H1 (cell line): ENCODE data around the gene SCAF1. TPM values are rescaled to one million over a fixed set of nuclear protein-coding genes. Genes with fewer than 3 reads are reported as not detected.
A peak's percentile ranks its signal among the peaks of the same experiment; 100 is the strongest.

Source experiments
- CTCF ChIA-PET: fragments of 300-600 bp; sonication (Branson Sonifier 250); formaldehyde crosslinking; loops from one replicate; lab custom pipeline; 2021; ENCODE audit not compliant: partially characterized antibody; lab: Charles Lee
- POLR2A ChIA-PET: fragments of 300-600 bp; sonication (Branson Sonifier 250); formaldehyde crosslinking; loops from one replicate; lab custom pipeline; 2021; ENCODE audit warnings: inconsistent platforms; ENCODE audit not compliant: partially characterized antibody; lab: Charles Lee
- DNase-seq, 2 experiments: peaks; one replicate each; pipeline versions ENCODE4 v3.0.0 to v3.0.0-alpha.2; 2010 to 2022; ENCODE audit warnings: low spot score in 2 of 2, low read depth in 1 of 2, mixed read lengths in 1 of 2
- FAIRE-seq: peaks from 2 replicates; lab custom pipeline; 2011; peaks lifted over from hg19 to GRCh38; lab: Jason Lieb, UNC
- H2AFZ ChIP-seq: 2 replicates; pipeline ENCODE4 v1.8.1; 2012; ENCODE audit warnings: low read length, inconsistent platforms
- H2AK5ac ChIP-seq: 2 replicates; pipeline ENCODE4 v1.6.1; 2013; ENCODE audit warnings: low read depth, low read length
- H2BK120ac ChIP-seq: replicated peaks from 2 replicates; pipeline ENCODE3; 2013; ENCODE audit warnings: low read depth, low read length, inconsistent platforms
- H2BK12ac ChIP-seq: 2 replicates; pipeline ENCODE4 v1.6.1; 2013; ENCODE audit warnings: low read depth, low read length
- H2BK15ac ChIP-seq: 2 replicates; pipeline ENCODE4 v1.6.1; 2013; ENCODE audit warnings: low read length
- H2BK20ac ChIP-seq: 2 replicates; pipeline ENCODE4 v1.6.1; 2013; ENCODE audit warnings: low read length
- H2BK5ac ChIP-seq: 2 replicates; pipeline ENCODE4 v1.6.1; 2013; ENCODE audit warnings: low read depth, low read length
- H3K14ac ChIP-seq: 2 replicates; pipeline ENCODE4 v1.6.1; 2013; ENCODE audit warnings: inconsistent platforms; ENCODE audit not compliant: insufficient read length
- H3K18ac ChIP-seq: 2 replicates; pipeline ENCODE4 v1.6.1; 2013; ENCODE audit warnings: low read length; ENCODE audit errors: extremely low read depth
- H3K23ac ChIP-seq: 2 replicates; pipeline ENCODE4 v1.6.1; 2013; ENCODE audit warnings: inconsistent platforms; ENCODE audit not compliant: insufficient read length
- H3K23me2 ChIP-seq: 2 replicates; pipeline ENCODE4 v1.6.1; 2013; ENCODE audit warnings: low read depth, low read length
- H3K27ac ChIP-seq: 2 replicates; pipeline ENCODE4 v1.6.1; 2011; ENCODE audit warnings: low read depth, low read length, inconsistent platforms
- H3K27me3 ChIP-seq, 4 experiments: replicated peaks in 1 of 4; 1 replicate in 1 of 4; 2 replicates in 3 of 4; pipeline versions ENCODE4 v1.6.1 to v1.8.1; 2011 to 2013; ENCODE audit warnings: low read length in 3 of 4, mild to moderate bottlenecking in 3 of 4, inconsistent platforms in 2 of 4, mixed read lengths in 2 of 4, moderate library complexity in 1 of 4; ENCODE audit not compliant: control insufficient read depth in 3 of 4, insufficient read depth in 3 of 4; ENCODE audit errors: extremely low read depth in 1 of 4
- H3K36me3 ChIP-seq, 4 experiments: 2 replicates each; pipeline versions ENCODE4 v1.6.1 to v1.8.1; 2011 to 2013; ENCODE audit warnings: mild to moderate bottlenecking in 4 of 4, low read length in 3 of 4, moderate library complexity in 2 of 4, control low read depth in 1 of 4, inconsistent platforms in 1 of 4; ENCODE audit not compliant: insufficient read depth in 4 of 4, control insufficient read depth in 2 of 4
- H3K4ac ChIP-seq: replicated peaks from 2 replicates; pipeline ENCODE3; 2013; ENCODE audit warnings: low read length, low read depth, mixed read lengths, inconsistent platforms; ENCODE audit not compliant: insufficient read length
- H3K4me1 ChIP-seq, 4 experiments: replicated peaks in 1 of 4; 1 replicate in 1 of 4; 2 replicates in 3 of 4; pipeline versions ENCODE4 v1.6.1 to v1.8.1; 2011 to 2013; ENCODE audit warnings: low read length in 3 of 4, inconsistent platforms in 2 of 4, mixed read lengths in 1 of 4; ENCODE audit not compliant: insufficient read depth in 4 of 4, control insufficient read depth in 3 of 4
- H3K4me2 ChIP-seq, 2 experiments: 2 replicates each; pipeline versions ENCODE4 v1.6.1 to v1.8.1; 2011 to 2013; ENCODE audit warnings: low read depth in 2 of 2, low read length in 2 of 2, control low read depth in 1 of 2, inconsistent platforms in 1 of 2, mild to moderate bottlenecking in 1 of 2; ENCODE audit not compliant: insufficient read depth in 1 of 2
- H3K4me3 ChIP-seq, 4 experiments: fragments of 200-600, 300-600 bp in 1 of 4; sonication (generic), shearing (Covaris generic), sonication (Bioruptor Twin) in 1 of 4; 2 replicates each; pipeline versions ENCODE4 v1.5.1 to v1.8.1; 2011 to 2016; ENCODE audit warnings: low read length in 4 of 4, low read depth in 3 of 4, control low read depth in 2 of 4, inconsistent platforms in 2 of 4, mild to moderate bottlenecking in 2 of 4, mixed read lengths in 1 of 4, moderate library complexity in 1 of 4; ENCODE audit not compliant: insufficient read depth in 2 of 4; ENCODE audit errors: extremely low read depth in 1 of 4
- H3K56ac ChIP-seq: replicated peaks from 2 replicates; pipeline ENCODE3; 2013; ENCODE audit warnings: low read depth, mild to moderate bottlenecking, mixed read lengths, low read length, inconsistent platforms; ENCODE audit not compliant: insufficient read length
- H3K79me1 ChIP-seq: 2 replicates; pipeline ENCODE4 v1.6.1; 2013; ENCODE audit warnings: low read depth, low read length, control low read depth
- H3K79me2 ChIP-seq, 2 experiments: 2 replicates each; pipeline versions ENCODE4 v1.6.1 to v1.8.1; 2012 to 2013; ENCODE audit warnings: low read length in 2 of 2, mild to moderate bottlenecking in 2 of 2, inconsistent platforms in 1 of 2; ENCODE audit not compliant: insufficient read depth in 2 of 2, control insufficient read depth in 1 of 2
- H3K9ac ChIP-seq, 4 experiments: replicated peaks in 1 of 4; 1 replicate in 1 of 4; 2 replicates in 3 of 4; pipeline versions ENCODE4 v1.6.1 to v1.8.1; 2011 to 2013; ENCODE audit warnings: low read depth in 3 of 4, low read length in 3 of 4, control low read depth in 2 of 4, mild to moderate bottlenecking in 2 of 4, moderate library complexity in 2 of 4, inconsistent platforms in 1 of 4; ENCODE audit errors: extremely low read depth in 1 of 4
- H3K9me3 ChIP-seq, 2 experiments: 2 replicates each; pipeline versions ENCODE4 v1.6.1 to v1.8.1; 2012 to 2013; ENCODE audit warnings: mild to moderate bottlenecking in 2 of 2, moderate library complexity in 2 of 2, control low read depth in 1 of 2, inconsistent platforms in 1 of 2, low read depth in 1 of 2, low read length in 1 of 2, mixed read lengths in 1 of 2; ENCODE audit not compliant: insufficient read depth in 2 of 2
- H4K20me1 ChIP-seq, 2 experiments: replicated peaks in 1 of 2; 2 replicates each; pipeline versions ENCODE3 to v1.8.1; 2011 to 2013; ENCODE audit warnings: inconsistent platforms in 2 of 2, low read length in 2 of 2, mild to moderate bottlenecking in 1 of 2; ENCODE audit not compliant: insufficient read depth in 2 of 2, control insufficient read depth in 1 of 2
- H4K5ac ChIP-seq: 2 replicates; pipeline ENCODE4 v1.6.1; 2013; ENCODE audit warnings: low read length, low read depth, mixed read lengths, inconsistent platforms; ENCODE audit not compliant: insufficient read length
- H4K8ac ChIP-seq: 2 replicates; pipeline ENCODE4 v1.8.0; 2013; ENCODE audit warnings: mild to moderate bottlenecking, moderate library complexity, low read length, inconsistent platforms; ENCODE audit not compliant: insufficient read depth; ENCODE audit errors: extremely low read depth
- H4K91ac ChIP-seq: replicated peaks from 2 replicates; pipeline ENCODE3; 2013; ENCODE audit warnings: low read length, mixed read lengths, inconsistent platforms; ENCODE audit not compliant: insufficient read length
- CTCF ChIP-seq, 3 experiments: IDR thresholded peaks; 1 replicate in 2 of 3; 2 replicates in 1 of 3; pipeline versions ENCODE4 v1.5.1 to v1.6.1; 2011; ENCODE audit warnings: low read length in 3 of 3, mild to moderate bottlenecking in 3 of 3, inconsistent platforms in 2 of 3, low read depth in 1 of 3, moderate library complexity in 1 of 3; ENCODE audit not compliant: insufficient read depth in 1 of 3; ENCODE audit errors: control extremely low read depth in 1 of 3
- GTF2F1 ChIP-seq: IDR thresholded peaks from 2 replicates; pipeline ENCODE4 v1.6.1; 2012; ENCODE audit warnings: low read depth, low read length, improper control_type of control experiment, borderline replicate concordance
- POLR2A ChIP-seq, 2 experiments: IDR thresholded peaks; 1 replicate in 1 of 2; 2 replicates in 1 of 2; pipeline ENCODE4 v1.6.1; 2011; ENCODE audit warnings: low read depth in 2 of 2, low read length in 2 of 2, mild to moderate bottlenecking in 2 of 2; ENCODE audit errors: control extremely low read depth in 1 of 2
- POLR2AphosphoS5 ChIP-seq: IDR thresholded peaks from 2 replicates; pipeline ENCODE4 v1.6.1; 2011; ENCODE audit warnings: low read depth, low read length
- RXRA ChIP-seq: IDR thresholded peaks from 2 replicates; pipeline ENCODE4 v1.6.1; 2011; ENCODE audit warnings: low read depth, mild to moderate bottlenecking, low read length, moderate library complexity; ENCODE audit not compliant: insufficient read depth
- SP1 ChIP-seq: IDR thresholded peaks from 2 replicates; pipeline ENCODE4 v1.6.1; 2011; ENCODE audit warnings: low read depth, low read length
- SRF ChIP-seq: IDR thresholded peaks from 2 replicates; pipeline ENCODE4 v1.6.1; 2011; ENCODE audit warnings: mild to moderate bottlenecking, low read depth, low read length, moderate library complexity
- TAF1 ChIP-seq: IDR thresholded peaks from 2 replicates; pipeline ENCODE4 v1.6.1; 2011; ENCODE audit warnings: mild to moderate bottlenecking, low read depth, low read length
- TAF7 ChIP-seq: optimal IDR thresholded peaks from 2 replicates; pipeline ENCODE3; 2011; ENCODE audit warnings: low read depth, mild to moderate bottlenecking, inconsistent platforms, low read length, moderate library complexity, borderline replicate concordance
- WGBS, 2 experiments: shearing (Covaris generic) in 1 of 2; methylation state at CpG; one replicate each; pipeline versions ENCODE4 v1.1.6 to v1.1.7; 2013 to 2015; ENCODE audit warnings: low lambda C conversion rate in 2 of 2, mixed read lengths in 2 of 2, inconsistent platforms in 1 of 2, low coverage in 1 of 2, missing lambda C conversion rate in 1 of 2; ENCODE audit not compliant: insufficient replicate concordance in 2 of 2, insufficient coverage in 1 of 2, insufficient read length in 1 of 2; ENCODE audit errors: extremely low coverage in 1 of 2, missing lambda C conversion rate in 1 of 2; 5-methylcytosine and 5-hydroxymethylcytosine counted together
- polyA plus RNA-seq, 7 experiments: library from polyadenylated mRNA; depleted of rRNA in 3 of 7; stranded (reverse) in 5 of 7; unstranded in 2 of 7; fragments of >200 nt in 5 of 7; fragments of 200-250 nt in 2 of 7; gene quantifications; 1 replicate in 5 of 7; 2 replicates in 1 of 7; 4 replicates in 1 of 7; pipeline versions ENCODE4 v1.2.1 to v1.2.3, GENCODE V29; 2011 to 2013; ENCODE audit warnings: missing spikeins in 2 of 7, mixed read lengths in 2 of 7
- total RNA-seq: library from RNA; stranded (reverse); fragmentation: NEBNext Ultra II Directional; extraction: Animal tissue kit (Norgen Biotek cat#: 25700); gene quantifications from 2 replicates; pipeline ENCODE4 v1.2.1, GENCODE V29; 2021

Gene SCAF1
- total and polyA plus RNA-seq, 2 of the 8 experiments (the other 6 are each of a cell fraction or from before 2014, with no cell fraction given) = 9.7 to 81.7 TPM

- no peak within 1 kb of the TSS for H3K14ac ChIP-seq
- peak; percentile 73 to 94 for DNase-seq
- H4K20me1 ChIP-seq = peaks cover under 1 to 21% of the 10 kb centered on the region in 2 experiments
- H3K27ac ChIP-seq = peak within 1 kb of the TSS; percentile 57; the same call in 1 of the 2 replicates
- CTCF ChIA-PET = interaction anchor here (0.6 to 3.4 kb wide), 10 partner anchors 8 to 126 kb away, joined by 3 to 11 read pairs (median 4); no protein-coding TSS in a partner anchor
- peaks cover 0 to 9% of the 10 kb centered on the region in 2 experiments; a peak in 1 of 4 replicates for H3K79me2 ChIP-seq
- POLR2A ChIA-PET = interaction anchor here (0.6 to 12.2 kb wide), 30 partner anchors 9 to 495 kb away, joined by 3 to 168 read pairs (median 4); partner anchors contain the start of genes AKT1S1, AP2A1, BCL2L12 and FUZ
- H2BK20ac ChIP-seq = no peak within 1 kb of the TSS
- no peak within 1 kb of the TSS for H3K23ac ChIP-seq
- no peaks in the 10 kb centered on the region for H3K9me3 ChIP-seq
- peak within 1 kb of the TSS; percentile 94 for H4K91ac ChIP-seq
- peak within 1 kb of the TSS; percentile 52 to 91 (median 84) for H3K9ac ChIP-seq
- no peak within 1 kb of the TSS for H4K8ac ChIP-seq
- H2BK12ac ChIP-seq = 0 out of 2 replicates have a peak within 1 kb of the TSS, but pooled peaks have one; percentile 60
- peak within 1 kb of the TSS; percentile 91 for H3K18ac ChIP-seq
- peak within 1 kb of the TSS; percentile 84 for H2BK5ac ChIP-seq
- WGBS, 2 experiments = 4% methylated on average over 38 of the region's 38 CpGs; no CpG with 5 or more reads in 1 of the 2 experiments
- H3K4me2 ChIP-seq = peak within 1 kb of the TSS; percentile 93 to 99
- H3K23me2 ChIP-seq = peaks cover 20% of the 10 kb centered on the region
- peak within 1 kb of the TSS; percentile 88 to 94 (median 92) for H3K4me3 ChIP-seq
- H3K27me3 ChIP-seq = no peaks in the 10 kb centered on the region
- H4K5ac ChIP-seq = peak within 1 kb of the TSS; percentile 88
- peak; percentile 92 for FAIRE-seq
- H3K56ac ChIP-seq = peak within 1 kb of the TSS; percentile 63
- peak within 1 kb of the TSS; percentile 97 for H3K4ac ChIP-seq
- peak within 1 kb of the TSS; percentile 92; the same call in 1 of the 2 replicates for H2BK15ac ChIP-seq
- H2AK5ac ChIP-seq = no peak within 1 kb of the TSS; the same call in 1 of the 2 replicates
- H2BK120ac ChIP-seq = peak within 1 kb of the TSS; percentile 10
- peaks cover 6% of the 10 kb centered on the region; the same call in 1 of the 2 replicates for H3K79me1 ChIP-seq
- peaks cover 0 to 25% (median 13%) of the 10 kb centered on the region in 4 experiments; a peak in 6 of 7 replicates for H3K4me1 ChIP-seq
- peaks cover 5 to 25% (median 12%) of the 10 kb centered on the region in 4 experiments; a peak in 6 of 8 replicates for H3K36me3 ChIP-seq
- peak within 1 kb of the TSS; percentile 28; the same call in 1 of the 2 replicates for H2AFZ ChIP-seq
- TF ChIP-seq TAF7 = peak; percentile 98
- TF ChIP-seq SP1 = peak; percentile 58
- TF ChIP-seq POLR2A (IDR thresholded peaks at IDR 0.05; ENCODE audit: control extremely low read depth in 1 of 2, low read depth in 2 of 2, low read length in 2 of 2) = peak; percentile 81; a peak in 2 of 3 replicates
- peak; percentile 93 for TF ChIP-seq POLR2AphosphoS5
- TF ChIP-seq GTF2F1 = 0 out of 2 replicates have a peak, but pooled peaks have one; percentile 73
- TF ChIP-seq CTCF (IDR thresholded peaks at IDR 0.05; ENCODE audit: control extremely low read depth in 1 of 3, insufficient read depth in 1 of 3, low read depth in 1 of 3, low read length in 3 of 3) = 0 out of 4 replicates have a peak, but pooled peaks of 1 of the 3 experiments have one; percentile 9
- TF ChIP-seq RXRA = no peak
- TF ChIP-seq SRF = no peak
- peak; percentile 99 for TF ChIP-seq TAF1
Observed at GRCh38 chr19:49690656-49691242, 48.7 kb downstream of the SCAF1 start, which contains the start of gene CPT1C. Gene CPT1C, plus strand, starts transcription at chr19:49691116. Its CDS starts 1,137 bp downstream, at chr19:49692253.
